ENCODE measurements around the gene PHF11. TPM values are rescaled to one million over a fixed set of nuclear protein-coding genes. Genes with fewer than 3 reads are reported as not detected.

PHF11 gene
- total and polyA plus RNA-seq, 2 donors (not counting 1 experiment from before 2014, with no cell fraction given), result 26.8 to 46.8 TPM

DNA sequence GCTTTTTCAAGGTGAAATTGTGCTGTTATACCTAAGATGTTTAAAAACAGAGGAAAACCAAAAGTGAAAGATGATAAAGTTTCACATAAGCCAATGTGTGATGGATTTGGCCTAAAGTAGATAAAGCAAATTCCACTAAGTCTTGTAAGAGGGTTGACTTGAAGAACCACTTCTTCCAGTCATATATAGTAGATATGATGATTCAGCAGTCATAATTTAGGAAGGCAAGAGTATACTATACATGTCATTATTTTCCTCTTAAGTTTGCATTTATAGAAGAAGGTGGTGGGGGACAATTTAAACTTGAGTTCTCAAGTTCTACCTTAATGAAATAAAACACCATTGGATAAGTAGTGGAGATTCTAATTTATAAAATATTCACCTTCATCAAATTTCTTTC, 37.3 kb downstream of the PHF11 start:
- Histone ChIP-seq H3K27me3 (ENCODE audit: control insufficient read depth, insufficient read depth, low read length) (no peaks in the 10 kb centered on the region), H3K4me2 (ENCODE audit: extremely low read depth, insufficient read depth, low read length) (no peak overlapping the region), H3K27ac (ENCODE audit: insufficient read depth, low read length) (no peak overlapping the region), H3K9ac (ENCODE audit: insufficient read depth, low read length) (no peak overlapping the region), H3K9me3 (ENCODE audit: control insufficient read depth, insufficient read depth, low read depth, low read length) (no peaks in the 10 kb centered on the region), H3K36me3 (ENCODE audit: control insufficient read depth, insufficient read depth, low read length) (peaks cover 4% of the 10 kb centered on the region), H2AFZ (ENCODE audit: low read length) (no peak overlapping the region), H3K4me3 (replicated peaks in 1 of 4; ENCODE audit: control extremely low read depth in 1 of 4, insufficient read depth in 1 of 4, low read depth in 3 of 4, low read length in 4 of 4) (no peak overlapping the region), H4K20me1 (ENCODE audit: control insufficient read depth, extremely low read depth, insufficient read depth, low read length) (no peaks in the 10 kb centered on the region), H3K79me2 (ENCODE audit: control insufficient read depth, insufficient read depth, low read length) (no peaks in the 10 kb centered on the region), H3K4me1 (ENCODE audit: control insufficient read depth, extremely low read depth, insufficient read depth, low read length) (no peaks in the 10 kb centered on the region)
- no peak for TF ChIP-seq EZH2 (IDR thresholded peaks at IDR 0.05; ENCODE audit: low read length, missing control alignments)
- TF ChIP-seq, protein P1, sequence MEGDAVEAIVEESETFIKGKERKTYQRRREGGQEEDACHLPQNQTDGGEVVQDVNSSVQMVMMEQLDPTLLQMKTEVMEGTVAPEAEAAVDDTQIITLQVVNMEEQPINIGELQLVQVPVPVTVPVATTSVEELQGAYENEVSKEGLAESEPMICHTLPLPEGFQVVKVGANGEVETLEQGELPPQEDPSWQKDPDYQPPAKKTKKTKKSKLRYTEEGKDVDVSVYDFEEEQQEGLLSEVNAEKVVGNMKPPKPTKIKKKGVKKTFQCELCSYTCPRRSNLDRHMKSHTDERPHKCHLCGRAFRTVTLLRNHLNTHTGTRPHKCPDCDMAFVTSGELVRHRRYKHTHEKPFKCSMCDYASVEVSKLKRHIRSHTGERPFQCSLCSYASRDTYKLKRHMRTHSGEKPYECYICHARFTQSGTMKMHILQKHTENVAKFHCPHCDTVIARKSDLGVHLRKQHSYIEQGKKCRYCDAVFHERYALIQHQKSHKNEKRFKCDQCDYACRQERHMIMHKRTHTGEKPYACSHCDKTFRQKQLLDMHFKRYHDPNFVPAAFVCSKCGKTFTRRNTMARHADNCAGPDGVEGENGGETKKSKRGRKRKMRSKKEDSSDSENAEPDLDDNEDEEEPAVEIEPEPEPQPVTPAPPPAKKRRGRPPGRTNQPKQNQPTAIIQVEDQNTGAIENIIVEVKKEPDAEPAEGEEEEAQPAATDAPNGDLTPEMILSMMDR (conservative IDR thresholded peaks at IDR 0.05 in 1 of 2, IDR thresholded peaks at IDR 0.05 in 1 of 2; ENCODE audit: low read depth in 1 of 2, low read length in 2 of 2), result no peak
- no peak for DNase-seq (ENCODE audit: low read depth in 2 of 2)

DNA sequence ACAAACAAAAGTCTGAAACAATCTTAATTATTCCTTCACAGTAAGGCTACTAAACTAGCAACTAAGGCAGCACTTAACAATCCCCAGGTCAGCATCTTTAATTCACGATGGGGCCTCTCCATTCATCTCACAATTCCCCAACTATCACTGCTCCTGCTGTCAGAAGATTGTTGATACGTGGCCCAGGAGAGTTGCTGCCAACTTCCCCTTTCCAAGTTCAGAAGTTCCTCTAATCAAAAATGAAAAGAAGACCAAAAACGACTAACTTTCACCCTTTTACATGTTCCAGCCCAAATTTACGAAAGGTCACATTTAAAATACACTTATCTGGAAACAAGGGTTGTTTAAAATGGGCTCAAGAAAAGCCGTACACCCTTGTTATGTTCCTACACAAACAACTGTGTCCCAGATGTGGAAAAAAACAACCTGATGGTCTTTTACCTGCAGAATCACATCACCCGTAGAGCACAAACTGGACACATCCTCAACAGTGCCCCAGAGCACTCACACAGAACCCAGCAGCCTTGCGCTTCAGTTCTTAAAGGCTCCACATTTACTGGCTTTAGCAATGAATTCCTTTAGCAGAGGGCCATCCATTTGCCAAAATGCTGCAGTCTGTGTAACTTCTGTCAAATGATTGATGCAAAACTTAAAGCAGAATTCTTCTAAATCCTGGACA, 38.0 kb downstream of the PHF11 start:
- Histone ChIP-seq H3K4me1 (ENCODE audit: control insufficient read depth, extremely low read depth, insufficient read depth, low read length) (no peaks in the 10 kb centered on the region), H4K20me1 (ENCODE audit: control insufficient read depth, extremely low read depth, insufficient read depth, low read length) (no peaks in the 10 kb centered on the region), H3K9me3 (ENCODE audit: control insufficient read depth, insufficient read depth, low read depth, low read length) (no peaks in the 10 kb centered on the region), H3K27me3 (ENCODE audit: control insufficient read depth, insufficient read depth, low read length) (no peaks in the 10 kb centered on the region), H3K4me2 (ENCODE audit: extremely low read depth, insufficient read depth, low read length) (no peak overlapping the region), H3K4me3 (replicated peaks in 1 of 4; ENCODE audit: control extremely low read depth in 1 of 4, insufficient read depth in 1 of 4, low read depth in 3 of 4, low read length in 4 of 4) (no peak overlapping the region), H2AFZ (ENCODE audit: low read length) (no peak overlapping the region), H3K9ac (ENCODE audit: insufficient read depth, low read length) (no peak overlapping the region), H3K79me2 (ENCODE audit: control insufficient read depth, insufficient read depth, low read length) (no peaks in the 10 kb centered on the region), H3K36me3 (ENCODE audit: control insufficient read depth, insufficient read depth, low read length) (peaks cover 2% of the 10 kb centered on the region), H3K27ac (ENCODE audit: insufficient read depth, low read length) (no peak overlapping the region)
- no peak for DNase-seq (ENCODE audit: low read depth in 2 of 2)
- TF ChIP-seq, protein P1 (conservative IDR thresholded peaks at IDR 0.05 in 1 of 2, IDR thresholded peaks at IDR 0.05 in 1 of 2; ENCODE audit: low read depth in 1 of 2, low read length in 2 of 2), result no peak
- TF ChIP-seq EZH2 (IDR thresholded peaks at IDR 0.05; ENCODE audit: low read length, missing control alignments), result no peak

DNA sequence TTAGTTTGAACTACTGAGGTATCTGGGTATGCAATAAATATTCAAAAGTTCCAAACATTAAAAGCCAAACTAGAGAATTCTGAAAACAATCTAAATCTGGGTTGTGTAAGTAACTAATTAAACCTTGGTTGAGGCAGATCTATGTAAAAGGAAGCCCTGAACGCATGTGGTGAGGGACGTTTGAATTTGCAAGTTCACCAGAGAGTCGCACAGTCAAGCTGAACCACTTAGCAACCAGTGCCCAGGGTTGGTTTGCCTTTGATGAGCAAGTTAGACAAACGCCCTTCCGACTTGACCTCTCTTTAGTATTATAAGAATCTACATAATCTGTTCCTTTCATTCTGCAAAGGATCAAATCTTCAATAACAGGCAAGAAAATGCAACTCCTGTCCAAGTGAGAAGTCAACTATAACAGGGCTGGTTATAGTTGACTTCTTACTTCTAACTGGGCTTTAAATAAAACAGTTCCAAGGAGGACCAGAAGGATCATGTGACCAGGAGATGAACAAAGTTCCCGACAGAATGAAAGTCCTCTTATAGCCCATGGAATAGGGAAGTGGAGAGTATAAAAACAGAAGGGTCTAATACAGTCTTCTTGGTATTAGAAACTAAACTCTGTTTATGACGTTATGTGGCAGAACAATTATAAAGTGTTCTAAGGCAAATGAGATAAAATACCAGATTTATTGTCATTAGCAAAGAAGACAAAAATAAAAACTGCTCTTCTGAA, 40.6 kb downstream of the PHF11 start:
- H2AFZ ChIP-seq (ENCODE audit: low read length), result no peak overlapping the region
- no peak for TF ChIP-seq EZH2 (IDR thresholded peaks at IDR 0.05; ENCODE audit: low read length, missing control alignments)
- TF ChIP-seq, protein P1 (conservative IDR thresholded peaks at IDR 0.05 in 1 of 2, IDR thresholded peaks at IDR 0.05 in 1 of 2; ENCODE audit: low read depth in 1 of 2, low read length in 2 of 2), result no peak
- H4K20me1 ChIP-seq (ENCODE audit: control insufficient read depth, extremely low read depth, insufficient read depth, low read length), result no peaks in the 10 kb centered on the region
- DNase-seq (ENCODE audit: low read depth in 2 of 2), result no peak
- no peaks in the 10 kb centered on the region for H3K9me3 ChIP-seq (ENCODE audit: control insufficient read depth, insufficient read depth, low read depth, low read length)
- no peaks in the 10 kb centered on the region for H3K4me1 ChIP-seq (ENCODE audit: control insufficient read depth, extremely low read depth, insufficient read depth, low read length)
- H3K4me3 ChIP-seq (replicated peaks in 1 of 4; ENCODE audit: control extremely low read depth in 1 of 4, insufficient read depth in 1 of 4, low read depth in 3 of 4, low read length in 4 of 4), result no peak overlapping the region
- H3K27ac ChIP-seq (ENCODE audit: insufficient read depth, low read length), result no peak overlapping the region
- no peak overlapping the region for H3K4me2 ChIP-seq (ENCODE audit: extremely low read depth, insufficient read depth, low read length)
- H3K9ac ChIP-seq (ENCODE audit: insufficient read depth, low read length), result no peak overlapping the region
- peaks cover 7% of the 10 kb centered on the region for H3K36me3 ChIP-seq (ENCODE audit: control insufficient read depth, insufficient read depth, low read length)
- no peaks in the 10 kb centered on the region for H3K27me3 ChIP-seq (ENCODE audit: control insufficient read depth, insufficient read depth, low read length)
- no peaks in the 10 kb centered on the region for H3K79me2 ChIP-seq (ENCODE audit: control insufficient read depth, insufficient read depth, low read length)

Data from fibroblast of lung (primary cell).